ENCODE results near the gene OSBPL8.

DNA sequence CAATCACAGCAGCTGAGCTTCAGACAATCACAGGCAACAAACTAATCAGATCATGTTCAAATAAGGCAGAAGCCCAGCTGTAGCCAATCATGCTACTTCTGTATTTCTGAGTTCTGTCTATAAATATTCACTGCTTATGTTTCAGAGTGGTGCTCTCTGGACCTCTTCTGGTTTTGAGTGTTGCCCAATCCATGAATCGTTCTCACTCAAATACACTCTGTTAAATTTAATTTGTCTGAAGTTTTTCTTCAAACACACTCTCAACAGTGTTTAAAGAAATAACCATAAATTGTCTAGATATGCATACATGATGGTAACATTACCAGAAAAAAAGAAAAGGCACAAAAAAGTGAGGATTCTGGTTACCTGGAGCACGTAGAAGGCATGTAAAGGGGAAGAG is 133.4 kb downstream of the OSBPL8 start:
- TF ChIP-seq YY1 (IDR thresholded peaks at IDR 0.05; ENCODE audit: insufficient read depth, insufficient read length) (no peak), ZNF274 (IDR thresholded peaks at IDR 0.05; ENCODE audit: low read depth, low read length) (no peak), SUZ12 (IDR thresholded peaks at IDR 0.05; ENCODE audit: extremely low read depth, insufficient read depth, insufficient read length) (no peak)
